NB4 (cell line): Measurements from ENCODE around the gene RAI1.

Source experiments
- CTCF ChIP-seq: IDR thresholded peaks from one replicate; pipeline ENCODE4 v1.5.1; 2012; ENCODE audit warnings: low read depth, low read length
- POLR2A ChIP-seq: IDR thresholded peaks from 2 replicates; pipeline ENCODE4 v1.6.1; 2011; ENCODE audit warnings: mild to moderate bottlenecking; ENCODE audit not compliant: insufficient read length; ENCODE audit errors: extremely low read depth

DNA sequence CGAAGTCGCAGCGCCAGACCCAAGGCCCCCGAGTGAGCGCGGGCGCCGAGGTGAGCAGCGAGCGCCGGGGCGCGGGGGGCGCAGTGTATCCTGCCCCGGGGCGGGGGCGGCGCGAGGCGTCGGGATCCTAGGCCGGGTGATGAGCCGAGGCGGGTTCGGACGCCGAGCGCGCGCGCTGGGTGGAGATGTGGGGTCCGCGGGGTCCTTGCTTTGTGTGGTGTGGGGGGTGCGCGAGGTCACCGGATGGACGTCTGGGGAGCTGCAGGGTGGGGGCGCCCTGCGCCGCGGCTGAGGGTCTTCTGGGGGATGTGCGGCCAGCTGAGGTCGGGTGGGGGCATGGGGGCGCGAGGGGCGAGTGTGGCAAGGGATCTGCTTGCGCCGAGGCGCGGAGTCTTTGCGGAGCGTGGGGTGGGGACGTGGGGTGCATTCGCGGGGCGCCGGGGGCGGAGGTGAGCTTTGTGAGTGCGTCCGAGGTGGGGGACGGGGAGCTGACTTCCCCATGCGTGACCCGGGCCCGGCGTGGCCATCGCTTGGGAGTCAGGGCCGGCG lies 560 bp downstream of the RAI1 start:
- no peak for TF ChIP-seq CTCF
- no peak for TF ChIP-seq POLR2A
